GM12878 (cell line): ENCODE results near the gene TOR1A. TPM values are rescaled to one million over a fixed set of nuclear protein-coding genes. Genes with fewer than 3 reads are reported as not detected.

Experiments used
- ATAC-seq: fragments of 200-7000 bp; cut with Tn5 transposase; 3 replicates; pipeline ENCODE4 v1.9.1; 2020; ENCODE audit warnings: mild to moderate bottlenecking, moderate library complexity
- BruUV-seq: library from RNA; stranded (reverse); fragments of 400-500 nt; replicated peaks from 2 replicates; lab custom pipeline; 2021; lab: Mats Ljungman, UMichigan
- CTCF ChIA-PET: fragments of 300-600 bp; sonication (Branson Sonifier 250); formaldehyde crosslinking; extraction: SDS; loops from one replicate; lab custom pipeline; 2021; ENCODE audit warnings: inconsistent platforms; lab: Yijun Ruan, JAX
- POLR2A ChIA-PET: fragments of 350-600 bp; formaldehyde crosslinking; extraction: SDS; loops from one replicate; lab custom pipeline; 2021; ENCODE audit warnings: inconsistent platforms; lab: Charles Lee
- RAD21 ChIA-PET: fragments of 300-600 bp; sonication (Branson Sonifier 250); formaldehyde crosslinking; loops from one replicate; lab custom pipeline; 2023; ENCODE audit warnings: antibody characterized with exemption; ENCODE audit not compliant: unreplicated experiment; lab: Charles Lee
- SMC1A ChIA-PET: fragments of 300-600 bp; sonication (Branson Sonifier 250); formaldehyde crosslinking; loops from one replicate; lab custom pipeline; 2023; ENCODE audit not compliant: unreplicated experiment, uncharacterized antibody; lab: Charles Lee
- DNase-seq: peaks from one replicate; pipeline ENCODE4 v3.0.0-alpha.2; 2011; ENCODE audit warnings: low read depth, low spot score
- FAIRE-seq: peaks from 3 replicates; lab custom pipeline; 2011; peaks lifted over from hg19 to GRCh38; lab: Jason Lieb, UNC
- H2AFZ ChIP-seq: 2 replicates; pipeline ENCODE4 v1.6.0; 2011; ENCODE audit warnings: low read depth, low read length, control low read depth; ENCODE audit not compliant: control insufficient read depth
- H3K27ac ChIP-seq: 2 replicates; pipeline ENCODE4 v1.5.1; 2011; ENCODE audit warnings: control low read depth; ENCODE audit not compliant: control insufficient read depth, insufficient read depth
- H3K27me3 ChIP-seq, 2 experiments: replicated peaks in 1 of 2; 2 replicates each; pipeline versions ENCODE4 v1.6.0 to v1.6.1; 2011; ENCODE audit warnings: low read length in 1 of 2; ENCODE audit not compliant: control insufficient read depth in 2 of 2, insufficient read depth in 2 of 2
- H3K36me3 ChIP-seq, 2 experiments: 2 replicates each; pipeline ENCODE4 v1.5.1; 2011; ENCODE audit warnings: low read length in 1 of 2; ENCODE audit not compliant: control insufficient read depth in 2 of 2, insufficient read depth in 2 of 2
- H3K4me1 ChIP-seq: 2 replicates; pipeline ENCODE4 v1.6.1; 2011; ENCODE audit warnings: mild to moderate bottlenecking, low read length, moderate library complexity, mixed read lengths; ENCODE audit not compliant: control insufficient read depth, insufficient read depth
- H3K4me2 ChIP-seq: 2 replicates; pipeline ENCODE4 v1.6.0; 2011; ENCODE audit warnings: control low read depth; ENCODE audit not compliant: control insufficient read depth, insufficient read depth
- H3K4me3 ChIP-seq: fragments of 200-600 bp; sonication (generic); 2 replicates; pipeline ENCODE4 v1.5.1; 2016
- H3K79me2 ChIP-seq: 2 replicates; pipeline ENCODE4 v1.6.0; 2011; ENCODE audit warnings: low read length; ENCODE audit not compliant: control insufficient read depth, insufficient read depth
- H3K9ac ChIP-seq: 2 replicates; pipeline ENCODE4 v1.8.0; 2011; ENCODE audit warnings: low read length, control low read depth, mixed read lengths; ENCODE audit not compliant: control insufficient read depth, insufficient read depth
- H3K9me3 ChIP-seq: replicated peaks from 3 replicates; pipeline ENCODE4 v1.5.1; 2011; ENCODE audit warnings: mild to moderate bottlenecking, low read length; ENCODE audit not compliant: control insufficient read depth, insufficient read depth
- H4K20me1 ChIP-seq: 2 replicates; pipeline ENCODE4 v1.6.0; 2011; ENCODE audit not compliant: control insufficient read depth, insufficient read depth
- BCLAF1 ChIP-seq: fragments of 450-650 bp; IDR thresholded peaks from 2 replicates; pipeline ENCODE4 v1.6.1; 2017; ENCODE audit warnings: antibody characterized with exemption, mild to moderate bottlenecking, moderate library complexity
- CTCF ChIP-seq, 3 experiments: IDR thresholded peaks in 2 of 3; conservative IDR thresholded peaks in 1 of 3; 2 replicates each; pipeline ENCODE4 v1.5.1; 2011; ENCODE audit warnings: low read depth in 3 of 3, low read length in 3 of 3, mild to moderate bottlenecking in 3 of 3, control low read depth in 2 of 3, moderate library complexity in 2 of 3, inconsistent platforms in 1 of 3, mixed read lengths in 1 of 3; ENCODE audit not compliant: control insufficient read depth in 2 of 3, insufficient read depth in 1 of 3; ENCODE audit errors: extremely low read depth in 1 of 3
- E2F4 ChIP-seq: IDR thresholded peaks from 2 replicates; pipeline ENCODE4 v1.6.1; 2012; ENCODE audit warnings: low read depth, low read length, improper control_type of control experiment
- KDM1A ChIP-seq: fragments of 200-600 bp; sonication (generic); IDR thresholded peaks from 2 replicates; pipeline ENCODE4 v1.6.1; 2016; ENCODE audit warnings: borderline replicate concordance
- MTA3 ChIP-seq: IDR thresholded peaks from 2 replicates; pipeline ENCODE4 v1.6.1; 2012; ENCODE audit warnings: low read length, inconsistent platforms, borderline replicate concordance
- MYB ChIP-seq: fragments of 150-350 bp; IDR thresholded peaks from 2 replicates; pipeline ENCODE4 v1.6.1; 2014; ENCODE audit warnings: mild to moderate bottlenecking, low read depth, low read length, borderline replicate concordance
- NFYA ChIP-seq: IDR thresholded peaks from 2 replicates; pipeline ENCODE4 v1.6.1; 2011; ENCODE audit warnings: low read depth, mild to moderate bottlenecking, low read length, improper control_type of control experiment, borderline replicate concordance
- POLR2AphosphoS5 ChIP-seq: IDR thresholded peaks from 2 replicates; pipeline ENCODE4 v1.6.1; 2011; ENCODE audit warnings: mild to moderate bottlenecking, low read length, inconsistent platforms
- STAT3 ChIP-seq: IDR thresholded peaks from 2 replicates; pipeline ENCODE4 v1.6.1; 2011; ENCODE audit warnings: low read depth, low read length, improper control_type of control experiment
- SUPT20H ChIP-seq: IDR thresholded peaks from 2 replicates; pipeline ENCODE4 v1.6.1; 2011; ENCODE audit warnings: low read depth, mild to moderate bottlenecking, low read length, moderate library complexity, borderline replicate concordance; ENCODE audit not compliant: control insufficient read depth
- ZBED1 ChIP-seq: IDR thresholded peaks from 2 replicates; pipeline ENCODE4 v1.6.1; 2016; ENCODE audit warnings: borderline replicate concordance
- ZNF384 ChIP-seq: IDR thresholded peaks from 2 replicates; pipeline ENCODE4 v1.6.1; 2012; ENCODE audit warnings: low read depth, mild to moderate bottlenecking, low read length, improper control_type of control experiment, borderline replicate concordance
- WGBS: methylation state at CpG from one replicate; pipeline ENCODE4 v1.1.6; 2016; ENCODE audit warnings: low lambda C conversion rate; ENCODE audit not compliant: insufficient replicate concordance, insufficient coverage; ENCODE audit errors: missing lambda C conversion rate; 5-methylcytosine and 5-hydroxymethylcytosine counted together
- in situ Hi-C: fragments of 300-500 bp; cut with MboI; formaldehyde crosslinking; loops from 9 replicates; pipeline ENCODE4 v1.14.3; 2018; ENCODE audit warnings: mixed read lengths
- intact Hi-C: fragments of 100-400 bp; cut with micrococcal nuclease; formaldehyde crosslinking; loops from one replicate; pipeline ENCODE4 v1.14.2; 2022; ENCODE audit not compliant: unreplicated experiment
- polyA plus RNA-seq, 11 experiments: library from polyadenylated mRNA; depleted of rRNA in 4 of 11; unstranded in 6 of 11; stranded (reverse) in 5 of 11; fragments of >200 nt; fragmentation: Nextera tagmentation in 4 of 11; fragmentation: Illumina TruSeq in 1 of 11; extraction: Ambion mirVana in 4 of 11; extraction: Trizol in 1 of 11; gene quantifications; 1 replicate in 1 of 11; 2 replicates in 10 of 11; pipeline versions ENCODE4 v1.2.1 to v1.2.3, GENCODE V29; 2011 to 2016; ENCODE audit warnings: inconsistent platforms in 2 of 11, missing spikeins in 2 of 11, low read depth in 1 of 11
- total RNA-seq, 4 experiments: library from RNA; depleted of rRNA in 3 of 4; stranded (reverse); fragments of >200 nt in 3 of 4; fragmentation: Illumina TruSeq in 1 of 4; extraction: Trizol in 1 of 4; gene quantifications; 2 replicates each; pipeline versions ENCODE4 v1.2.1 to v1.2.3, GENCODE V29; 2013 to 2021

TOR1A gene
- total and polyA plus RNA-seq, 10 of the 15 experiments (the other 5 are each of a cell fraction or from before 2014, with no cell fraction given): 3.2 to 60.8 (median 38.6) TPM

DNA sequence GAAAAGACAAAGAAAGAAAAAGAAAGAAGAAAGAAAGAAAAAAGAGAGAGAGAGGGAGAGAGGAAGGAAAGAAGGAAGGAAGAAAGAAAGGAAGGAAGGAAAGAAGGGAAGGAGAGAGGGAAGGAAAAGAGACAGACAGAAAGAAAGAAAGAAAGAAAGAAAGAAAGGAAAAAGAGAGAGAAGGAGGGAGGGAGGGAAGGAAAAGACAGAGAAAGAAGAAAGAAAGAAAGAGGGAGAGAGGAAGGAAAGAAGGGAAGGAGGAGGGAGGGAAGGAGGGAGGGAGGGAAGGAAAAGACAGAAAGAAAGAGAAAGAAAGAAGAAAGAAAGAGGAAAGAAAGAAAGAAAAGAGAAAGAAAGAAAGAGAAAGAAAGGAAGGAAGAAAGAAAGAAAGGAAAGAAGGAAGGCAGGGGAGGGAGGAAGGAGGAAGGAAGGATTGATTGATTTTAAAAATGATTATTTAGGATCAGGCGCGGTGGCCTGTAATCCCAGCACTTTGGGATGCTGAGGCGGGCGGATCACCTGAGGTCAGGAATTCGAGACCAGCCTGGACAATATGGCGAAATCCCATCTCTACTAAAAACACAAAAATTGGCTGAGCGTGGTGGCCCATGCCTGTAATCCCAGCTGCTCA, 44.3 kb downstream of the TOR1A start:
- Histone ChIP-seq H3K27me3 (no peaks in the 10 kb centered on the region; a peak in 1 of 4 replicates), H3K36me3 (no peaks in the 10 kb centered on the region), H3K4me3 (no peak overlapping the region), H3K79me2 (no peaks in the 10 kb centered on the region), H3K9ac (no peak overlapping the region), H3K4me2 (no peak overlapping the region), H3K4me1 (no peaks in the 10 kb centered on the region), H2AFZ (no peak overlapping the region), H3K9me3 (no peaks in the 10 kb centered on the region), H3K27ac (no peak overlapping the region), H4K20me1 (no peaks in the 10 kb centered on the region)
- 49% methylated on average over 7 of the region's 7 CpGs for WGBS
- ChIA-PET RAD21 (no interaction called here), CTCF (interaction anchor here (1.1 kb wide), 1 partner anchor 41 kb away, joined by 5 read pairs; no protein-coding TSS in a partner anchor), POLR2A (no interaction called here), SMC1A (interaction anchor here (1.1 kb wide), 1 partner anchor 18 kb away, joined by 3 read pairs; no protein-coding TSS in a partner anchor)
- ATAC-seq (no peak), DNase-seq (no peak), FAIRE-seq (no peak)
- TF ChIP-seq BCLAF1 (no peak), POLR2AphosphoS5 (no peak), STAT3 (no peak), ZNF384 (no peak), ZBED1 (no peak), E2F4 (no peak), MTA3 (no peak), KDM1A (no peak), MYB (no peak), SUPT20H (no peak), NFYA (no peak), CTCF (IDR thresholded peaks at IDR 0.05 in 2 of 3, conservative IDR thresholded peaks at IDR 0.05 in 1 of 3; ENCODE audit: control insufficient read depth in 2 of 3, extremely low read depth in 1 of 3, insufficient read depth in 1 of 3, low read depth in 3 of 3, low read length in 3 of 3) (no peak)
- intact Hi-C loops: loop anchor here (5.0 kb wide), 1 partner anchor 642 kb away; no protein-coding TSS in a partner anchor
- no TSS peak for BruUV-seq
- in situ Hi-C loops: loop anchor here (5.0 kb wide), 3 partner anchors 42 to 647 kb away; no protein-coding TSS in a partner anchor
